Lung (tissue), 12 donors: ENCODE results near the gene IFIT5. TPM values are rescaled to one million over a fixed set of nuclear protein-coding genes. Genes with fewer than 3 reads are reported as not detected.
A peak's percentile ranks its signal among the peaks of the same experiment; 100 is the strongest.
"Not testable (repeated sequence)": the region's sequence is repeated elsewhere in the genome, so short reads cannot be mapped to it uniquely, and the experiment has no call there.

Experiments used
- ATAC-seq: fragments of 200-7000 bp; cut with Tn5 transposase; one replicate; pipeline ENCODE4 v1.9.1; 2020; ENCODE audit warnings: moderate number of reproducible peaks; ENCODE audit not compliant: insufficient read depth, low FRiP score
- DNase-seq, 3 donors: peaks; one replicate each; pipeline ENCODE4 v3.0.0-alpha.2; 2013 to 2017
- H3K27ac ChIP-seq, 2 donors: one replicate each; pipeline ENCODE4 v1.5.1; 2013; ENCODE audit warnings: mild to moderate bottlenecking in 2 of 2, moderate library complexity in 2 of 2, control low read depth in 1 of 2, inconsistent platforms in 1 of 2, low read depth in 1 of 2, low read length in 1 of 2
- H3K27me3 ChIP-seq, 3 donors: one replicate each; pipeline ENCODE4 v1.5.1; 2013; ENCODE audit warnings: low read length in 2 of 3; ENCODE audit not compliant: control insufficient read depth in 3 of 3, insufficient read depth in 3 of 3
- H3K36me3 ChIP-seq, 4 donors: one replicate each; pipeline ENCODE4 v1.5.1; 2013; ENCODE audit warnings: low read length in 4 of 4, mild to moderate bottlenecking in 1 of 4, moderate library complexity in 1 of 4; ENCODE audit not compliant: control insufficient read depth in 4 of 4, insufficient read depth in 4 of 4
- H3K4me1 ChIP-seq, 5 donors: one replicate each; pipeline ENCODE4 v1.5.1; 2013; ENCODE audit warnings: low read length in 5 of 5, mild to moderate bottlenecking in 2 of 5, moderate library complexity in 1 of 5; ENCODE audit not compliant: control insufficient read depth in 5 of 5, insufficient read depth in 5 of 5
- H3K4me3 ChIP-seq: one replicate; pipeline ENCODE4 v1.5.1; 2013; ENCODE audit warnings: mild to moderate bottlenecking, control low read depth, moderate library complexity
- H3K9ac ChIP-seq, 2 donors: one replicate each; pipeline ENCODE4 v1.5.1; 2013; ENCODE audit warnings: low read length in 2 of 2, control low read depth in 1 of 2; ENCODE audit not compliant: insufficient read depth in 1 of 2
- H3K9me3 ChIP-seq, 4 donors: one replicate each; pipeline ENCODE4 v1.5.1; 2013; ENCODE audit warnings: low read length in 3 of 4, mild to moderate bottlenecking in 1 of 4, moderate library complexity in 1 of 4; ENCODE audit not compliant: control insufficient read depth in 4 of 4, insufficient read depth in 3 of 4
- WGBS, 2 donors: extraction: QIAGEN DNeasy Blood & Tissue Kit; methylation state at CpG; one replicate each; pipeline ENCODE4 v1.1.7; 2013; 5-methylcytosine and 5-hydroxymethylcytosine counted together
- polyA plus RNA-seq, 2 donors: library from polyadenylated mRNA; stranded (reverse); fragments of 200-250 nt; gene quantifications; one replicate each; pipeline ENCODE4 v1.2.1, GENCODE V29; 2013
- total RNA-seq, 2 donors: library from RNA; depleted of rRNA in 1 of 2; stranded (reverse); fragments of >200 nt in 1 of 2; gene quantifications; one replicate each; pipeline ENCODE4 v1.2.1, GENCODE V29; 2014 to 2021
- TF ChIP-seq, protein P1 (sequence below): IDR thresholded peaks from 2 replicates; pipeline ENCODE4 v1.5.1; 2012; ENCODE audit warnings: mild to moderate bottlenecking; ENCODE audit errors: control extremely low read depth, extremely low read depth
- donor health status: control.
- donor health status: control.
- donor health status: Bipolar disorder and iron deficiency.
- donor health status: healthy.
- donor health status: DM: yes; HTN: yes; CAD: no.

Gene IFIT5
- total and polyA plus RNA-seq, 4 donors, result 12.6 to 21.8 (median 15.6) TPM

DNA sequence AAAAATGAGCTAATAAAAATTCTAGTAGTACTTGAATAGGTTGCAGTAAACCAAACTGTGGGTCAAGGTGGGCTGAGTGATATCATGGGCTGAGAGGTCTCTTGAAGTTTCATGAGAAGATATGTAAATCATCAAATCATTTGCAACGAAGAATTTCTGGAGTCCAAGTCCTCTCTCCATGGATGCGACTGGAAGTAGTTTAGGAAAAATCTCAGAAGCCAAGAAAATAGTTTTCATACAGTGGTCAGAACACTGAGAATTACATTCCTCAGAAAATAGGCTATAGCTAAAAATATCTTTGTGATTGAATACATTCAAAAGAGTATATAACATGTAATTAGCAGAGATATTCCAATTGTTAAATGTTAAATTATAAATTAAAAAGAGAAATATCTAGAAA, 25.6 kb upstream of the IFIT5 start:
- peak overlapping the region in 1 of 2 donors; percentile 42 for H3K9ac ChIP-seq
- no peak overlapping the region for H3K4me3 ChIP-seq
- TF ChIP-seq, protein P1, sequence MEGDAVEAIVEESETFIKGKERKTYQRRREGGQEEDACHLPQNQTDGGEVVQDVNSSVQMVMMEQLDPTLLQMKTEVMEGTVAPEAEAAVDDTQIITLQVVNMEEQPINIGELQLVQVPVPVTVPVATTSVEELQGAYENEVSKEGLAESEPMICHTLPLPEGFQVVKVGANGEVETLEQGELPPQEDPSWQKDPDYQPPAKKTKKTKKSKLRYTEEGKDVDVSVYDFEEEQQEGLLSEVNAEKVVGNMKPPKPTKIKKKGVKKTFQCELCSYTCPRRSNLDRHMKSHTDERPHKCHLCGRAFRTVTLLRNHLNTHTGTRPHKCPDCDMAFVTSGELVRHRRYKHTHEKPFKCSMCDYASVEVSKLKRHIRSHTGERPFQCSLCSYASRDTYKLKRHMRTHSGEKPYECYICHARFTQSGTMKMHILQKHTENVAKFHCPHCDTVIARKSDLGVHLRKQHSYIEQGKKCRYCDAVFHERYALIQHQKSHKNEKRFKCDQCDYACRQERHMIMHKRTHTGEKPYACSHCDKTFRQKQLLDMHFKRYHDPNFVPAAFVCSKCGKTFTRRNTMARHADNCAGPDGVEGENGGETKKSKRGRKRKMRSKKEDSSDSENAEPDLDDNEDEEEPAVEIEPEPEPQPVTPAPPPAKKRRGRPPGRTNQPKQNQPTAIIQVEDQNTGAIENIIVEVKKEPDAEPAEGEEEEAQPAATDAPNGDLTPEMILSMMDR, result no peak
- DNase-seq, result no peak
- no peak for ATAC-seq
- H3K4me1 ChIP-seq, result peaks cover 0 to 27% (median 14%) of the 10 kb centered on the region in 5 donors
- H3K9me3 ChIP-seq, result no peaks in the 10 kb centered on the region
- H3K36me3 ChIP-seq, result no peaks in the 10 kb centered on the region
- no peaks in the 10 kb centered on the region for H3K27me3 ChIP-seq
- H3K27ac ChIP-seq, result no peak overlapping the region
- whole genome bisulfite sequencing, 2 donors, result 77% methylated on average over 2 of the region's 2 CpGs

DNA sequence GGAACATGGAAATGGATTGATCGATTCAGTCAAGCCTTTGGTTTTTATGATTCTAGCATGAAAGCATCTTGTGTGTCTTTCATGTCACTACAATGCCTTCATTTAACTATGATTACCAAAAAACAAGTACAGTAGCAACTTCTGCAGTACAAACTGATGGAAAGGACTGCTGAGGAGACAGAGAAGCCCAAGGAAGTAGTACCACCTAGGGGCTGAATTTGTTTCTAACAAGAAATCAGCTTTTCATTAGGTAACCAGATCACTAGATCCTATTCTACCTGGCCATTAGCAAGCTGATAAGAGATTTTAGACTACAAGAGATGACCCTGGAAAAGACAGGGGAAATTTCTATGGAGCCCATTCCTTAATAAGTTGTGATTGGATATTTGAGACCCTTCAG, 25.1 kb upstream of the IFIT5 start:
- TF ChIP-seq, protein P1, result peak; percentile 18
- no peak overlapping the region for H3K27ac ChIP-seq
- peak in 2 of 3 donors; percentile 61 to 75 for DNase-seq
- WGBS, 2 donors, result 84 to 95% methylated on average over 1 of the region's 1 CpG
- H3K4me1 ChIP-seq, result peaks cover 0 to 31% (median 18%) of the 10 kb centered on the region in 5 donors
- H3K4me3 ChIP-seq, result no peak overlapping the region
- no peak overlapping the region for H3K9ac ChIP-seq
- no peaks in the 10 kb centered on the region for H3K27me3 ChIP-seq
- ATAC-seq, result no peak
- H3K36me3 ChIP-seq, result no peaks in the 10 kb centered on the region
- no peaks in the 10 kb centered on the region for H3K9me3 ChIP-seq

DNA sequence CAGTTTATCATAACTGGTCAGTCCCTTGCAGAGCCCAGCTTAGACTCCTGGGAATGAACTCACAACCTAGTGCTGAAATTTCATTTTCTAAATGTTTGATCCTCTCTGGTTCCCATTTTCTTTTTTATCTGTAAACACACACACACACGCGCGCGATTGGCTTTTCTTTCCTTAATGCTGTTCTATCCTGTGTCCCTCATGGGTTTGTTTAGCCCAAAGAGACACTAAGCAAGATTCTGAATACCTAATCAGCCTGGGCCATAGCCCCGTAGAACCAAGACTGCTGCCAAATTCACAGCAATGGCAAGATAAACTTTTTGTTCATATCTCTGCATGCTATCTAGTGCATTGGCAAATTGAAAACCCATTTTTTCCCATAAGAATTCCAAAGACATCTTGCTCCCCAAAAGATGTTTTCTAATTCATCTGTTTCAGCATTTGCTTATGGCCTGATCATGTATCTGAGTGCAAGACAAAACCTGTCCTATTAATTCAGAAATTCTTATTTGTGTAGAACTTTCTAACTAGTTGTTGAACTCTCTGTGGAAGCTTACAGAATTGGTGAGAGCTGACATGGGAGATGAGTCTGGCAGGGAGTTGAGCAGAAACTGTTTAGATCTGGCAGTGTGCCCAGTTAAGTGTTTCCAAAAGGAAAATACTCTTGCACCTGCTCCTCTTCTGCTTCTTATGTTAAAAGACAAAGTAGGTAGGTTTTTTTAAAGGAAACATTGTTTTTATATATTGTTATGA, 23.7 kb upstream of the IFIT5 start:
- no peaks in the 10 kb centered on the region for H3K36me3 ChIP-seq
- no peaks in the 10 kb centered on the region for H3K27me3 ChIP-seq
- no peak overlapping the region for H3K4me3 ChIP-seq
- peak overlapping the region in 1 of 2 donors; percentile 40 for H3K27ac ChIP-seq
- H3K9me3 ChIP-seq, result no peaks in the 10 kb centered on the region
- DNase-seq, result peak in 2 of 3 donors; percentile 44 to 67
- TF ChIP-seq, protein P1, result no peak
- H3K9ac ChIP-seq, result no peak overlapping the region
- H3K4me1 ChIP-seq, result peaks cover 0 to 32% (median 18%) of the 10 kb centered on the region in 5 donors
- 73 to 77% methylated on average over 5 of the region's 5 CpGs for WGBS, 2 donors
- ATAC-seq, result no peak

DNA sequence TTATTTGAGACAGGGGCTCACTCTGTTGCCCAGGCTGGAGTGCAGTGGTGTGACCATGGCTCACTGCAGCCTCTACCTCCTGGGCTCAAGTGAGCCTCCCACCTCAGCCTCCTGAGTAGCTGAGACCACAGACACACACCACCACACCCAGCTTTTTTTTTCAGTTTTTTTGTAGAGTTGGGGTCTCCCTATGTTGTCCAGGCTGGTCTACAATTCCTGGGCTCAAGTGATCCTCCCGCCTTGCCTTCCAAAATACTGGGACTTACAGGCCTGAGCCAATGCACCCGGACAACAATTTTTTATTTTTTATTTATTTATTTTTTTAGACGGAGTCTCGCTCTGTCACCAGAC, 23.2 kb upstream of the IFIT5 start:
- not testable (repeated sequence) for H3K4me3 ChIP-seq, H3K9me3 ChIP-seq, H3K9ac ChIP-seq, ATAC-seq, H3K27me3 ChIP-seq, H3K36me3 ChIP-seq, DNase-seq
- H3K27ac ChIP-seq, result peak overlapping the region in 1 of 2 donors; percentile 94
- 97 to 98% methylated on average over 4 of the region's 4 CpGs for WGBS, 2 donors
- H3K4me1 ChIP-seq, result peaks cover 0 to 35% (median 18%) of the 10 kb centered on the region in 5 donors
